ENCODE measurements around the gene C6orf136. TPM values are rescaled to one million over a fixed set of nuclear protein-coding genes. Genes with fewer than 3 reads are reported as not detected.

The C6orf136 gene
- total and polyA plus RNA-seq, 9 of the 15 experiments (the other 6 are each of a cell fraction or from before 2014, with no cell fraction given): 14.1 to 63.1 (median 18.4) TPM

- TF ChIP-seq BCLAF1 (IDR thresholded peaks at IDR 0.05; ENCODE audit: borderline replicate concordance in 1 of 2, control insufficient read depth in 1 of 2, low read depth in 2 of 2, low read length in 1 of 2): no peak
- no peak for TF ChIP-seq ZNF324 (CRISPR knock-in tag; IDR thresholded peaks at IDR 0.05)
- peak; percentile 58 for TF ChIP-seq CTBP1 (IDR thresholded peaks at IDR 0.05; ENCODE audit: borderline replicate concordance)
- no peak; the same call in 1 of the 2 replicates for TF ChIP-seq NR2F6 (CRISPR knock-in tag; IDR thresholded peaks at IDR 0.05)
- no peak for TF ChIP-seq BMI1 (IDR thresholded peaks at IDR 0.05; ENCODE audit: low read length)
- TF ChIP-seq, protein P1, sequence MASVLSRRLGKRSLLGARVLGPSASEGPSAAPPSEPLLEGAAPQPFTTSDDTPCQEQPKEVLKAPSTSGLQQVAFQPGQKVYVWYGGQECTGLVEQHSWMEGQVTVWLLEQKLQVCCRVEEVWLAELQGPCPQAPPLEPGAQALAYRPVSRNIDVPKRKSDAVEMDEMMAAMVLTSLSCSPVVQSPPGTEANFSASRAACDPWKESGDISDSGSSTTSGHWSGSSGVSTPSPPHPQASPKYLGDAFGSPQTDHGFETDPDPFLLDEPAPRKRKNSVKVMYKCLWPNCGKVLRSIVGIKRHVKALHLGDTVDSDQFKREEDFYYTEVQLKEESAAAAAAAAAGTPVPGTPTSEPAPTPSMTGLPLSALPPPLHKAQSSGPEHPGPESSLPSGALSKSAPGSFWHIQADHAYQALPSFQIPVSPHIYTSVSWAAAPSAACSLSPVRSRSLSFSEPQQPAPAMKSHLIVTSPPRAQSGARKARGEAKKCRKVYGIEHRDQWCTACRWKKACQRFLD (CRISPR knock-in tag; IDR thresholded peaks at IDR 0.05): no peak
- TF ChIP-seq, protein P2, sequence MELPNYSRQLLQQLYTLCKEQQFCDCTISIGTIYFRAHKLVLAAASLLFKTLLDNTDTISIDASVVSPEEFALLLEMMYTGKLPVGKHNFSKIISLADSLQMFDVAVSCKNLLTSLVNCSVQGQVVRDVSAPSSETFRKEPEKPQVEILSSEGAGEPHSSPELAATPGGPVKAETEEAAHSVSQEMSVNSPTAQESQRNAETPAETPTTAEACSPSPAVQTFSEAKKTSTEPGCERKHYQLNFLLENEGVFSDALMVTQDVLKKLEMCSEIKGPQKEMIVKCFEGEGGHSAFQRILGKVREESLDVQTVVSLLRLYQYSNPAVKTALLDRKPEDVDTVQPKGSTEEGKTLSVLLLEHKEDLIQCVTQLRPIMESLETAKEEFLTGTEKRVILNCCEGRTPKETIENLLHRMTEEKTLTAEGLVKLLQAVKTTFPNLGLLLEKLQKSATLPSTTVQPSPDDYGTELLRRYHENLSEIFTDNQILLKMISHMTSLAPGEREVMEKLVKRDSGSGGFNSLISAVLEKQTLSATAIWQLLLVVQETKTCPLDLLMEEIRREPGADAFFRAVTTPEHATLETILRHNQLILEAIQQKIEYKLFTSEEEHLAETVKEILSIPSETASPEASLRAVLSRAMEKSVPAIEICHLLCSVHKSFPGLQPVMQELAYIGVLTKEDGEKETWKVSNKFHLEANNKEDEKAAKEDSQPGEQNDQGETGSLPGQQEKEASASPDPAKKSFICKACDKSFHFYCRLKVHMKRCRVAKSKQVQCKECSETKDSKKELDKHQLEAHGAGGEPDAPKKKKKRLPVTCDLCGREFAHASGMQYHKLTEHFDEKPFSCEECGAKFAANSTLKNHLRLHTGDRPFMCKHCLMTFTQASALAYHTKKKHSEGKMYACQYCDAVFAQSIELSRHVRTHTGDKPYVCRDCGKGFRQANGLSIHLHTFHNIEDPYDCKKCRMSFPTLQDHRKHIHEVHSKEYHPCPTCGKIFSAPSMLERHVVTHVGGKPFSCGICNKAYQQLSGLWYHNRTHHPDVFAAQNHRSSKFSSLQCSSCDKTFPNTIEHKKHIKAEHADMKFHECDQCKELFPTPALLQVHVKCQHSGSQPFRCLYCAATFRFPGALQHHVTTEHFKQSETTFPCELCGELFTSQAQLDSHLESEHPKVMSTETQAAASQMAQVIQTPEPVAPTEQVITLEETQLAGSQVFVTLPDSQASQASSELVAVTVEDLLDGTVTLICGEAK (IDR thresholded peaks at IDR 0.05): peak; percentile 75
- TF ChIP-seq, protein P2 (CRISPR knock-in tag; IDR thresholded peaks at IDR 0.05): no peak; the same call in 1 of the 2 replicates
- no peak for TF ChIP-seq SMARCB1 (IDR thresholded peaks at IDR 0.05; ENCODE audit: insufficient read length, low read depth)
- TF ChIP-seq POLR2H (tag; IDR thresholded peaks at IDR 0.05; ENCODE audit: low read depth): no peak
- TF ChIP-seq, protein P3, sequence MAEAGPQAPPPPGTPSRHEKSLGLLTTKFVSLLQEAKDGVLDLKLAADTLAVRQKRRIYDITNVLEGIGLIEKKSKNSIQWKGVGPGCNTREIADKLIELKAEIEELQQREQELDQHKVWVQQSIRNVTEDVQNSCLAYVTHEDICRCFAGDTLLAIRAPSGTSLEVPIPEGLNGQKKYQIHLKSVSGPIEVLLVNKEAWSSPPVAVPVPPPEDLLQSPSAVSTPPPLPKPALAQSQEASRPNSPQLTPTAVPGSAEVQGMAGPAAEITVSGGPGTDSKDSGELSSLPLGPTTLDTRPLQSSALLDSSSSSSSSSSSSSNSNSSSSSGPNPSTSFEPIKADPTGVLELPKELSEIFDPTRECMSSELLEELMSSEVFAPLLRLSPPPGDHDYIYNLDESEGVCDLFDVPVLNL (CRISPR knock-in tag; IDR thresholded peaks at IDR 0.05; ENCODE audit: low read depth): peak; percentile 49; the same call in 1 of the 2 replicates
Measured at GRCh38 chr6:30672445-30673253, 25.7 kb downstream of the C6orf136 start, which contains the start of gene DHX16 (continued).

All from K562 (cell line).